ENCODE data around the gene CAPN11. TPM values are rescaled to one million over a fixed set of nuclear protein-coding genes. Genes with fewer than 3 reads are reported as not detected.
A peak's percentile ranks its signal among the peaks of the same experiment; 100 is the strongest.

CAPN11 gene
- total RNA-seq (under 1 TPM in 1 of 5 donors, not detected in 4; 0.18 TPM), polyA plus RNA-seq (under 1 TPM in 2 of 3 donors, not detected in 1; 0.15 to 0.19 TPM)
- long read RNA-seq, donor 1 = 0 reads
- long read RNA-seq, donor 2 = 0 reads
- long read RNA-seq, donor 3 = 0 reads
- long read RNA-seq, donor 4 = 0 reads
- long read RNA-seq, donor 5 = 0 reads
- long read RNA-seq, donor 6 = 0 reads
- long read RNA-seq, donor 7 = 0 reads
- long read RNA-seq, donor 8 = 0 reads
- long read RNA-seq, donor 9 = 0 reads
- long read RNA-seq, donor 10 = 0 reads

- Histone ChIP-seq H3K9me3 (no peaks in the 10 kb centered on the region), H3K4me3 (no peak within 1 kb of the TSS), H3K27ac (peak within 1 kb of the TSS in 1 of 5 donors; percentile 88), H3K27me3 (peaks cover 0 to 5% (median 0%) of the 10 kb centered on the region in 3 donors), H3K36me3 (peaks cover 0 to 3% (median under 1%) of the 10 kb centered on the region in 4 donors), H3K4me1 (peaks cover 10 to 44% (median 27%) of the 10 kb centered on the region in 4 donors)
- WGBS, 5 donors = 76 to 98% (median 94%) methylated on average over 3 to 5 of the region's 5 CpGs
- intact Hi-C loops (cut with DNase I; ENCODE audit: low total_unique reads) = no loop called here
- no peak for TF ChIP-seq POLR2A (IDR thresholded peaks at IDR 0.05)
- TF ChIP-seq, protein P1, sequence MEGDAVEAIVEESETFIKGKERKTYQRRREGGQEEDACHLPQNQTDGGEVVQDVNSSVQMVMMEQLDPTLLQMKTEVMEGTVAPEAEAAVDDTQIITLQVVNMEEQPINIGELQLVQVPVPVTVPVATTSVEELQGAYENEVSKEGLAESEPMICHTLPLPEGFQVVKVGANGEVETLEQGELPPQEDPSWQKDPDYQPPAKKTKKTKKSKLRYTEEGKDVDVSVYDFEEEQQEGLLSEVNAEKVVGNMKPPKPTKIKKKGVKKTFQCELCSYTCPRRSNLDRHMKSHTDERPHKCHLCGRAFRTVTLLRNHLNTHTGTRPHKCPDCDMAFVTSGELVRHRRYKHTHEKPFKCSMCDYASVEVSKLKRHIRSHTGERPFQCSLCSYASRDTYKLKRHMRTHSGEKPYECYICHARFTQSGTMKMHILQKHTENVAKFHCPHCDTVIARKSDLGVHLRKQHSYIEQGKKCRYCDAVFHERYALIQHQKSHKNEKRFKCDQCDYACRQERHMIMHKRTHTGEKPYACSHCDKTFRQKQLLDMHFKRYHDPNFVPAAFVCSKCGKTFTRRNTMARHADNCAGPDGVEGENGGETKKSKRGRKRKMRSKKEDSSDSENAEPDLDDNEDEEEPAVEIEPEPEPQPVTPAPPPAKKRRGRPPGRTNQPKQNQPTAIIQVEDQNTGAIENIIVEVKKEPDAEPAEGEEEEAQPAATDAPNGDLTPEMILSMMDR (IDR thresholded peaks at IDR 0.05) = no peak
- no peak for TF ChIP-seq EP300 (IDR thresholded peaks at IDR 0.05)
- TF ChIP-seq POLR2AphosphoS5 (IDR thresholded peaks at IDR 0.05) = no peak
- no peak for DNase-seq
Measured at GRCh38 chr6:44158770-44159228, at the start of gene CAPN11. Gene CAPN11 (plus strand): TSS chr6:44158820. CDS start chr6:44158849, 29 bp downstream.

DNA sequence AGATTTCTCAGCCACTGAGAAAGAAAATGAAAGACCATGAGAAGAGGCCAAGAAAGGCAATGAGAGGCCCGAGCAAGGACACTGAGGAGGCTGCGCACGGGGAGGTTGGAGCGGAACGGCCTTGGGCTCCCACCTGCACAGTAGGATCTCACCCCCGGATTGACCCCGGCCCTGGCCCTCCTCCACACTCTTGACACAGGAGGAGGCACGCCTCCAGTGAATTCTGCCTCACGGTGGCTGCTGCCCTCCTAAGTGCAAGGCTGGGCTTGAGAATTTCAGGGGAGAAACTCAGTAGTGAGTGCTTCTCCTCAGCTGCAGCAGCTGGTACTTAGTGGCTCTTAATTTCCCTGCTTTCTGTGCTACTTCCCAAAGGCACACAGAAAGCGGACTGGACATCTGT, 49.4 kb upstream of the CAPN11 start:
- peaks cover 26 to 82% (median 79%) of the 10 kb centered on the region in 4 donors for H3K36me3 ChIP-seq
- H3K27ac ChIP-seq = no peak overlapping the region
- no peak overlapping the region for H3K4me3 ChIP-seq
- peaks cover 0 to 16% (median 9%) of the 10 kb centered on the region in 4 donors for H3K4me1 ChIP-seq
- no peak for DNase-seq
- TF ChIP-seq POLR2AphosphoS5 (IDR thresholded peaks at IDR 0.05) (no peak), EP300 (IDR thresholded peaks at IDR 0.05) (no peak), POLR2A (IDR thresholded peaks at IDR 0.05) (no peak)
- TF ChIP-seq, protein P1 (IDR thresholded peaks at IDR 0.05) = no peak
- intact Hi-C loops (cut with DNase I; ENCODE audit: low total_unique reads) = loop anchor here (5.0 kb wide), 1 partner anchor 33 kb away; no protein-coding TSS in a partner anchor
- H3K27me3 ChIP-seq = no peaks in the 10 kb centered on the region
- 86 to 94% (median 89%) methylated on average over 10 of the region's 10 CpGs for WGBS, 5 donors
- no peaks in the 10 kb centered on the region for H3K9me3 ChIP-seq

DNA sequence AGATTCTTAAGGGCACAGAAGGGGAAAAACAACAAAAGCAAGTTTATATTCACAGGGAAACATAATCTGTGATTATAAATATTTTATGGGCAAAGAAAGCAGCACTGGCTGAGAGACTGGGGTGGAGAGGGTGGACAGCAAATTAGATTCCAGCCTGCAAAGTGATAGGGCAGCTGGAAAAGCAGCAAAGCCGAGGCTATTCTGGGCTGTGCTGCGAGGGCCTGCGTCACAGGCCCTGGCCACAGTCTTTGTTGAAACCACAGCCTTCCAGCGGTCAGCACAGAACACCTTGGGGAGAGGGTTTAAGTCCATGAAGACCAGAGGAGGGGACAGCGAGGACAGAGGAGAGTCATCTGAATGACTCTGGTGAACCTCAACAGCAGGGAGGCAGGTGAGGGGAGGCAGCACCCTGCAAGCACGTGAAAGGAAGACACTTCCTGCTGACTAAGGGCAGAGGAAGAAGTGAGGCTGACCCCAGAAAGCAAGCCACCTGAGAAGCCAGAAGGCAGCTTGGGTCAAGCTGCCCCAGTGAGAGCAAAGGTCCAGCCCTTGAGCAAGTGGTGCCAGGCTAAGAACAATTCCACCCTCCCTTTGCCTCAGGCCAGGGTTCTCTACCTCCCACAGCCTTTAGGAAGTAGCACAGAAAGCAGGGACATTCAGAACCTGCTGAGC, 48.5 kb upstream of the CAPN11 start:
- no peak overlapping the region for H3K4me3 ChIP-seq
- H3K9me3 ChIP-seq = no peaks in the 10 kb centered on the region
- H3K36me3 ChIP-seq = peaks cover 30 to 84% (median 82%) of the 10 kb centered on the region in 4 donors
- DNase-seq = no peak
- intact Hi-C loops (cut with DNase I; ENCODE audit: low total_unique reads) = no loop called here
- 61 to 91% (median 86%) methylated on average over 6 of the region's 6 CpGs for WGBS, 5 donors
- peak overlapping the region in 2 of 5 donors; percentile 16 to 68 for H3K27ac ChIP-seq
- no peaks in the 10 kb centered on the region for H3K27me3 ChIP-seq
- peaks cover 0 to 15% (median 3%) of the 10 kb centered on the region in 4 donors for H3K4me1 ChIP-seq
- TF ChIP-seq POLR2A (IDR thresholded peaks at IDR 0.05) = no peak
- TF ChIP-seq EP300 (IDR thresholded peaks at IDR 0.05) = no peak
- TF ChIP-seq, protein P1 (IDR thresholded peaks at IDR 0.05) = no peak

DNA sequence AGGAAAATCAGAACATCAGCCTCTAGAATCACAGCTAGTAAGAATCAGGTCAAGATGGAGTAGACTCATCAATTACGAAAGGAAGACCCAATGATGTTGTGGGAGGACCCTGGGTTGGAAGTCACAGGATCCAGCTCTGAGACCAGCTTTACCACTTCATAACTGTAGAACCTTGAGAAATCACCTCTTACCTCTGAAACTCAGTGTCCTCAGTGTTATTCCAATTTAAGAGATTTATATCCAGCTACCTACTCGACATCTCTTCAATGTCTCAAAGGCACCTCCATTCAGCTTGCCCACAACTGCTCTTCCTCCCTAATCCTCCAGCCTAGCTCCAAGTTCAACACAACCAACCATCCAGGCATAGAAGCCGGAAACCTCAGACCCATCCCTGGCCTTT, 47.7 kb upstream of the CAPN11 start:
- no peaks in the 10 kb centered on the region for H3K27me3 ChIP-seq
- WGBS, 5 donors = 94 to 99% (median 96%) methylated on average over 3 of the region's 3 CpGs
- no peaks in the 10 kb centered on the region for H3K9me3 ChIP-seq
- intact Hi-C loops (cut with DNase I; ENCODE audit: low total_unique reads) = no loop called here
- TF ChIP-seq EP300 (IDR thresholded peaks at IDR 0.05) = no peak
- TF ChIP-seq POLR2A (IDR thresholded peaks at IDR 0.05) = no peak
- TF ChIP-seq, protein P1 (IDR thresholded peaks at IDR 0.05) = no peak
- TF ChIP-seq POLR2AphosphoS5 (IDR thresholded peaks at IDR 0.05) = no peak
- DNase-seq = no peak
- no peak overlapping the region for H3K4me3 ChIP-seq
- peak overlapping the region in 2 of 5 donors; percentile 47 to 68 for H3K27ac ChIP-seq
- peaks cover under 1 to 18% (median 6%) of the 10 kb centered on the region in 4 donors for H3K4me1 ChIP-seq
- peaks cover 30 to 90% (median 84%) of the 10 kb centered on the region in 4 donors for H3K36me3 ChIP-seq

Data from stomach (tissue), 19 donors.